ENCODE results near the gene ANXA8. TPM values are rescaled to one million over a fixed set of nuclear protein-coding genes. Genes with fewer than 3 reads are reported as not detected.

Gene ANXA8
- total RNA-seq, 2 donors from 2014 or later: 8.2 to 13.9 TPM

GRCh38 chr10:47424231-47424630, 59.7 kb downstream of the ANXA8 start:
- Histone ChIP-seq H3K27ac (no peak overlapping the region), H3K4me3 (no peak overlapping the region), H3K9me3 (no peaks in the 10 kb centered on the region)

GRCh38 chr10:47423476-47423875, 60.4 kb downstream of the ANXA8 start:
- no peak for TF ChIP-seq POLR2AphosphoS5 (IDR thresholded peaks at IDR 0.05)
- Histone ChIP-seq H3K4me1 (replicated peaks) (no peaks in the 10 kb centered on the region), H3K27me3 (replicated peaks; ENCODE audit: insufficient read depth) (no peaks in the 10 kb centered on the region), H3K36me3 (no peaks in the 10 kb centered on the region), H3K4me3 (no peak overlapping the region), H3K9me3 (no peaks in the 10 kb centered on the region), H3K27ac (no peak overlapping the region)
- intact Hi-C loops (cut with DNase I): no loop called here
- no peak for DNase-seq (ENCODE audit: low spot score)
- 84% methylated on average over 4 of the region's 4 CpGs for WGBS

More at GRCh38 chr10:47424231-47424630, 59.7 kb downstream of the ANXA8 start:
- no peak for TF ChIP-seq POLR2AphosphoS5 (IDR thresholded peaks at IDR 0.05)
- TF ChIP-seq POLR2A (IDR thresholded peaks at IDR 0.05): no peak
- no peak for TF ChIP-seq CTCF (IDR thresholded peaks at IDR 0.05)
- intact Hi-C loops (cut with DNase I): no loop called here
- WGBS: 68% methylated on average over 8 of the region's 8 CpGs
- Histone ChIP-seq H3K4me1 (replicated peaks) (no peaks in the 10 kb centered on the region), H3K36me3 (no peaks in the 10 kb centered on the region), H3K27me3 (replicated peaks; ENCODE audit: insufficient read depth) (no peaks in the 10 kb centered on the region)
- no peak for DNase-seq (ENCODE audit: low spot score)

GRCh38 chr10:47421057-47421952, 62.6 kb downstream of the ANXA8 start:
- DNase-seq (ENCODE audit: low spot score): no peak
- Histone ChIP-seq H3K9me3 (no peaks in the 10 kb centered on the region), H3K4me1 (replicated peaks) (no peaks in the 10 kb centered on the region), H3K36me3 (no peaks in the 10 kb centered on the region), H3K4me3 (no peak overlapping the region), H3K27ac (no peak overlapping the region), H3K27me3 (replicated peaks; ENCODE audit: insufficient read depth) (no peaks in the 10 kb centered on the region)
- TF ChIP-seq POLR2A (IDR thresholded peaks at IDR 0.05) (no peak), POLR2AphosphoS5 (IDR thresholded peaks at IDR 0.05) (no peak), CTCF (IDR thresholded peaks at IDR 0.05) (no peak)
- 70% methylated on average over 7 of the region's 7 CpGs for WGBS
- intact Hi-C loops (cut with DNase I): no loop called here

- Histone ChIP-seq H3K4me1 (replicated peaks) (no peaks in the 10 kb centered on the region), H3K27me3 (replicated peaks; ENCODE audit: insufficient read depth) (no peaks in the 10 kb centered on the region), H3K36me3 (no peaks in the 10 kb centered on the region), H3K9me3 (no peaks in the 10 kb centered on the region), H3K27ac (no peak overlapping the region), H3K4me3 (no peak overlapping the region)
- TF ChIP-seq CTCF (IDR thresholded peaks at IDR 0.05) (no peak), POLR2A (IDR thresholded peaks at IDR 0.05) (no peak), POLR2AphosphoS5 (IDR thresholded peaks at IDR 0.05) (no peak)
- DNase-seq (ENCODE audit: low spot score): no peak
- intact Hi-C loops (cut with DNase I): no loop called here
- 75% methylated on average over 14 of the region's 14 CpGs for WGBS
These were observed 63.4 kb downstream of the ANXA8 start for GRCh38 chr10:47420305-47421056.

- no peak for DNase-seq (ENCODE audit: low spot score)
- H3K4me1 ChIP-seq (replicated peaks): no peaks in the 10 kb centered on the region
- no peak for TF ChIP-seq POLR2AphosphoS5 (IDR thresholded peaks at IDR 0.05)
- no peak for TF ChIP-seq POLR2A (IDR thresholded peaks at IDR 0.05)
- TF ChIP-seq CTCF (IDR thresholded peaks at IDR 0.05): no peak
- no peak overlapping the region for H3K4me3 ChIP-seq
- H3K36me3 ChIP-seq: no peaks in the 10 kb centered on the region
- 94% methylated on average over 2 of the region's 2 CpGs for WGBS
- H3K9me3 ChIP-seq: no peaks in the 10 kb centered on the region
- no peak overlapping the region for H3K27ac ChIP-seq
- no peaks in the 10 kb centered on the region for H3K27me3 ChIP-seq (replicated peaks; ENCODE audit: insufficient read depth)
- intact Hi-C loops (cut with DNase I): no loop called here
These were observed 64.5 kb downstream of the ANXA8 start for GRCh38 chr10:47419421-47419820.
